SU-DHL-6 (cell line): ENCODE measurements around the gene MAP2.

Experiments used
- H2AFZ ChIP-seq: fragments of 200-600 bp; sonication (generic); 2 replicates; pipeline ENCODE4 v1.6.1; 2014; ENCODE audit warnings: low read depth, mild to moderate bottlenecking, moderate library complexity, mixed read lengths, antibody characterized with exemption, low read length; ENCODE audit not compliant: severe bottlenecking
- H3F3A ChIP-seq: fragments of 200-600 bp; shearing (Covaris generic); 2 replicates; pipeline ENCODE4 v1.6.0; 2016; ENCODE audit warnings: antibody characterized with exemption, mild to moderate bottlenecking; ENCODE audit not compliant: insufficient read depth
- H3K27ac ChIP-seq: fragments of 200-600 bp; sonication (generic); 2 replicates; pipeline ENCODE4 v1.5.1; 2016; ENCODE audit warnings: low read depth, mild to moderate bottlenecking, low read length, moderate library complexity, mixed read lengths
- H3K27me3 ChIP-seq: fragments of 200-600 bp; sonication (generic), shearing (Covaris generic); 2 replicates; pipeline ENCODE4 v1.6.0; 2014; ENCODE audit warnings: mild to moderate bottlenecking, low read length
- H3K36me3 ChIP-seq: fragments of 200-600 bp; sonication (generic); 2 replicates; pipeline ENCODE4 v1.6.1; 2014; ENCODE audit warnings: mild to moderate bottlenecking, low read length, mixed read lengths
- H3K4me2 ChIP-seq: fragments of 300-600, 200-600 bp; shearing (Covaris generic), sonication (generic); 2 replicates; pipeline ENCODE4 v1.6.0; 2014; ENCODE audit warnings: low read length, low read depth, mild to moderate bottlenecking; ENCODE audit not compliant: poor library complexity, severe bottlenecking
- H3K4me3 ChIP-seq: fragments of 200-600 bp; sonication (generic); 2 replicates; pipeline ENCODE4 v1.5.1; 2014; ENCODE audit warnings: antibody characterized with exemption, low read length, mild to moderate bottlenecking, mixed read lengths; ENCODE audit not compliant: insufficient read depth, poor library complexity, severe bottlenecking
- H3K79me2 ChIP-seq: fragments of 200-600 bp; sonication (generic); 2 replicates; pipeline ENCODE4 v1.6.1; 2014; ENCODE audit warnings: mild to moderate bottlenecking, low read length, moderate library complexity; ENCODE audit not compliant: insufficient read depth
- H3K9ac ChIP-seq: fragments of 200-600 bp; sonication (generic); 2 replicates; pipeline ENCODE4 v1.7.0; 2014; ENCODE audit warnings: mild to moderate bottlenecking, low read length
- H3K9me2 ChIP-seq: fragments of 200-600 bp; sonication (generic); replicated peaks from 2 replicates; pipeline ENCODE4 v1.6.1; 2014; ENCODE audit warnings: low read length; ENCODE audit not compliant: insufficient read depth
- H3K9me3 ChIP-seq: fragments of 200-600 bp; sonication (generic); 2 replicates; pipeline ENCODE4 v1.6.1; 2014; ENCODE audit warnings: low read length, mixed read lengths; ENCODE audit not compliant: insufficient read depth
- H4K20me1 ChIP-seq: fragments of 200-600 bp; sonication (generic); 2 replicates; pipeline ENCODE4 v1.6.1; 2014; ENCODE audit warnings: low read depth, mild to moderate bottlenecking, antibody characterized with exemption, low read length, moderate library complexity, mixed read lengths
- TF ChIP-seq, protein P1 (sequence below): fragments of 200-600 bp; sonication (generic); IDR thresholded peaks from one replicate; pipeline ENCODE4 v1.5.1; 2017; ENCODE audit warnings: antibody characterized with exemption, mild to moderate bottlenecking, low read length, moderate library complexity; ENCODE audit not compliant: insufficient read depth, poor library complexity, severe bottlenecking

Gene MAP2

DNA sequence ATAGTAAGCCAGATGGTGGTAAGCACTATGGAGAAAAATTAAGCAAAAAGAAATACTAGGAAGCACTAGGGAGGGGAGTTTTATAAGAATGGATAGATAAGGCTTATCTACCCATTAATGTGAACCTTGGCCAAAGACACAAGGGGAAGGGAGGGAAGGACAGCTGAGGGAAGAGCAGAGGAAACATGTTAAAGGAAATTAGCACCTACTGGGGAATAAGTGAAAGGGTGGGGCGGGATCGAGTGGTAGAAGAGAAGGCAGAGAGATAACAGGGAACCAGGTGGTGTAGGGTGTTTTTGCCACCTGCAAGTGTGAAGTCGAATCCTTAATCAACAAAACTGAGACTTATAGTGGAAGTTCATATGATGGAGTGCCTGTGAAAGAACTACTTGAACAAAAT lies 349.5 kb downstream of the MAP2 start:
- no peaks in the 10 kb centered on the region for H3K79me2 ChIP-seq
- H3K27ac ChIP-seq: no peak overlapping the region

More for the DNA sequence above, 349.5 kb downstream of the MAP2 start:
- Histone ChIP-seq H3K9me2 (no peaks in the 10 kb centered on the region), H3K4me2 (no peak overlapping the region), H3K36me3 (no peaks in the 10 kb centered on the region), H4K20me1 (no peaks in the 10 kb centered on the region), H3K9ac (no peak overlapping the region), H2AFZ (no peak overlapping the region), H3K9me3 (no peaks in the 10 kb centered on the region), H3K27me3 (no peaks in the 10 kb centered on the region), H3K4me3 (no peak overlapping the region), H3F3A (no peaks in the 10 kb centered on the region)
- TF ChIP-seq, protein P1, sequence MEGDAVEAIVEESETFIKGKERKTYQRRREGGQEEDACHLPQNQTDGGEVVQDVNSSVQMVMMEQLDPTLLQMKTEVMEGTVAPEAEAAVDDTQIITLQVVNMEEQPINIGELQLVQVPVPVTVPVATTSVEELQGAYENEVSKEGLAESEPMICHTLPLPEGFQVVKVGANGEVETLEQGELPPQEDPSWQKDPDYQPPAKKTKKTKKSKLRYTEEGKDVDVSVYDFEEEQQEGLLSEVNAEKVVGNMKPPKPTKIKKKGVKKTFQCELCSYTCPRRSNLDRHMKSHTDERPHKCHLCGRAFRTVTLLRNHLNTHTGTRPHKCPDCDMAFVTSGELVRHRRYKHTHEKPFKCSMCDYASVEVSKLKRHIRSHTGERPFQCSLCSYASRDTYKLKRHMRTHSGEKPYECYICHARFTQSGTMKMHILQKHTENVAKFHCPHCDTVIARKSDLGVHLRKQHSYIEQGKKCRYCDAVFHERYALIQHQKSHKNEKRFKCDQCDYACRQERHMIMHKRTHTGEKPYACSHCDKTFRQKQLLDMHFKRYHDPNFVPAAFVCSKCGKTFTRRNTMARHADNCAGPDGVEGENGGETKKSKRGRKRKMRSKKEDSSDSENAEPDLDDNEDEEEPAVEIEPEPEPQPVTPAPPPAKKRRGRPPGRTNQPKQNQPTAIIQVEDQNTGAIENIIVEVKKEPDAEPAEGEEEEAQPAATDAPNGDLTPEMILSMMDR: no peak
